ENCODE results near the gene CPNE5. TPM values are rescaled to one million over a fixed set of nuclear protein-coding genes. Genes with fewer than 3 reads are reported as not detected.
"Not testable (repeated sequence)": the region's sequence is repeated elsewhere in the genome, so short reads cannot be mapped to it uniquely, and the experiment has no call there.

Gene CPNE5
- polyA plus RNA-seq, 1 donor (not counting 4 experiments of a cell fraction or from before 2014, with no cell fraction given): 0.05 TPM

DNA sequence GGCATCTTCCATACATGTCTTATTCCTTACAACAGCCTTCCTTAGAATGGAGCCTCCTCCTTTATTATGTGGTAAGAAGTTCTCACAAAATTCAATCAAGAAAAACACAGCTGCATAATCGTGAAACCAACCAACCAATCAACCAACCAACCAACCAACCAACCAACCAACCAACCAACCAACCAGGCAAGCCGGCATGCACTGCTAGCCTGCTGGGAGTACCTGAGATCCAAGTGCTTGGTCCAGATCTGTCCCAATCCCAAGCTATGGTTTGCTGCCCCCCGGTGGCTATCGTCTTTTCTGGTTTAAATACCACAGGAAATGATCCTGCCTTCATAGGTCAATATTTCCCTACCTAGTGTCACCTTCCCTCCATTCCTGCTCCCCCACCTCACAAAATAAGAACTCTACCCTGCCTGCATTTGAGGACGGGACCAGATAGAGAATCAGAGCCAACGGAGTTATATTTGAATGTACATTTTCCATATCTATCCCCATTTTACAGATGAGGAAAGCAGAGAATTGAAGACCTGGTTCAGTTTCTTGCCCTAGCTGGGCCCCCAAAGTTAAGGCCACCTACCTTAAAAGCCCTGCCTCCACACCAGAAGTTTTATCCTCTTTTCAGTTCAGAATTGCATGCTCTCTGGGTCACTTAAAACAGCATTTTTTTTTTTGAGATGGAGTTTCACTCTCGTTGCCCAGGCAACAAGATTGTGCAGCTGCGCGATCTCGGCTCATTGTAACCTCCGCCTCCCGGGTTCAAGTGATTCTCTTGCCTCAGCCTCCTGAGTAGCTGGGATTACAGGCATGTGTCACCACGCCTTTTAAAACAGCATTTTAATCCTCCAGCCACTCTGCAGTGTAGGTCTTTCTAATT is 114.5 kb downstream of the CPNE5 start:
- Histone ChIP-seq H3K9me3 (ENCODE audit: control insufficient read depth, low read depth, low read length) (no peaks in the 10 kb centered on the region), H3K4me3 (ENCODE audit: control insufficient read depth in 2 of 3, extremely low read depth in 1 of 3, insufficient read depth in 2 of 3, low read depth in 1 of 3, low read length in 3 of 3) (no peak overlapping the region), H3K4me1 (ENCODE audit: control insufficient read depth, extremely low read depth, insufficient read depth, low read length) (peaks cover 13% of the 10 kb centered on the region), H4K20me1 (ENCODE audit: control insufficient read depth, extremely low read depth, insufficient read depth, low read length) (no peaks in the 10 kb centered on the region), H3K79me2 (ENCODE audit: control insufficient read depth, insufficient read depth, low read length) (no peaks in the 10 kb centered on the region), H3K27ac (ENCODE audit: control insufficient read depth, insufficient read depth, low read length) (no peak overlapping the region), H3K9me1 (ENCODE audit: control insufficient read depth, extremely low read depth, insufficient read depth, low read length) (no peaks in the 10 kb centered on the region), H3K9ac (ENCODE audit: control insufficient read depth, extremely low read depth, insufficient read depth, low read length) (no peak overlapping the region), H2AFZ (ENCODE audit: control insufficient read depth, low read length) (no peak overlapping the region), H3K36me3 (ENCODE audit: control insufficient read depth in 2 of 2, extremely low read depth in 1 of 2, insufficient read depth in 2 of 2, low read length in 2 of 2) (no peaks in the 10 kb centered on the region), H3K4me2 (ENCODE audit: control insufficient read depth, extremely low read depth, insufficient read depth, low read depth, low read length) (no peak overlapping the region), H3K27me3 (ENCODE audit: control insufficient read depth, extremely low read depth, insufficient read depth, low read length) (peaks cover 3% of the 10 kb centered on the region)
- FAIRE-seq: peak; percentile 71
- TF ChIP-seq, protein P1, sequence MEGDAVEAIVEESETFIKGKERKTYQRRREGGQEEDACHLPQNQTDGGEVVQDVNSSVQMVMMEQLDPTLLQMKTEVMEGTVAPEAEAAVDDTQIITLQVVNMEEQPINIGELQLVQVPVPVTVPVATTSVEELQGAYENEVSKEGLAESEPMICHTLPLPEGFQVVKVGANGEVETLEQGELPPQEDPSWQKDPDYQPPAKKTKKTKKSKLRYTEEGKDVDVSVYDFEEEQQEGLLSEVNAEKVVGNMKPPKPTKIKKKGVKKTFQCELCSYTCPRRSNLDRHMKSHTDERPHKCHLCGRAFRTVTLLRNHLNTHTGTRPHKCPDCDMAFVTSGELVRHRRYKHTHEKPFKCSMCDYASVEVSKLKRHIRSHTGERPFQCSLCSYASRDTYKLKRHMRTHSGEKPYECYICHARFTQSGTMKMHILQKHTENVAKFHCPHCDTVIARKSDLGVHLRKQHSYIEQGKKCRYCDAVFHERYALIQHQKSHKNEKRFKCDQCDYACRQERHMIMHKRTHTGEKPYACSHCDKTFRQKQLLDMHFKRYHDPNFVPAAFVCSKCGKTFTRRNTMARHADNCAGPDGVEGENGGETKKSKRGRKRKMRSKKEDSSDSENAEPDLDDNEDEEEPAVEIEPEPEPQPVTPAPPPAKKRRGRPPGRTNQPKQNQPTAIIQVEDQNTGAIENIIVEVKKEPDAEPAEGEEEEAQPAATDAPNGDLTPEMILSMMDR (optimal IDR thresholded peaks at IDR 0.05 in 1 of 3, IDR thresholded peaks at IDR 0.05 in 1 of 3, conservative IDR thresholded peaks at IDR 0.05 in 1 of 3; ENCODE audit: extremely low read depth in 1 of 3, insufficient read depth in 2 of 3, low read length in 3 of 3): peak; percentile 65 to 84 (median 70)
- TF ChIP-seq EZH2 (IDR thresholded peaks at IDR 0.05; ENCODE audit: low read length): no peak
- dilution Hi-C loops (cut with MboI; ENCODE audit: extremely low pct_ligation_motif_present, low sequenced_read_pairs): no loop called here
- no peak for DNase-seq (ENCODE audit: low read depth, low spot score)

GRCh38 chr6:36723992-36724391 is 115.3 kb downstream of the CPNE5 start:
- H3K4me2 ChIP-seq (ENCODE audit: control insufficient read depth, extremely low read depth, insufficient read depth, low read depth, low read length); H3K4me3 ChIP-seq (ENCODE audit: control insufficient read depth in 2 of 3, extremely low read depth in 1 of 3, insufficient read depth in 2 of 3, low read depth in 1 of 3, low read length in 3 of 3); H3K9me1 ChIP-seq (ENCODE audit: control insufficient read depth, extremely low read depth, insufficient read depth, low read length); H3K27me3 ChIP-seq (ENCODE audit: control insufficient read depth, extremely low read depth, insufficient read depth, low read length); H3K27ac ChIP-seq (ENCODE audit: control insufficient read depth, insufficient read depth, low read length); dilution Hi-C loops (cut with MboI; ENCODE audit: extremely low pct_ligation_motif_present, low sequenced_read_pairs); H2AFZ ChIP-seq (ENCODE audit: control insufficient read depth, low read length); H3K9me3 ChIP-seq (ENCODE audit: control insufficient read depth, low read depth, low read length); H3K36me3 ChIP-seq (ENCODE audit: control insufficient read depth in 2 of 2, extremely low read depth in 1 of 2, insufficient read depth in 2 of 2, low read length in 2 of 2); DNase-seq (ENCODE audit: low read depth, low spot score); FAIRE-seq; H3K9ac ChIP-seq (ENCODE audit: control insufficient read depth, extremely low read depth, insufficient read depth, low read length); H3K79me2 ChIP-seq (ENCODE audit: control insufficient read depth, insufficient read depth, low read length); H4K20me1 ChIP-seq (ENCODE audit: control insufficient read depth, extremely low read depth, insufficient read depth, low read length): not testable (repeated sequence)
- H3K4me1 ChIP-seq (ENCODE audit: control insufficient read depth, extremely low read depth, insufficient read depth, low read length): peaks cover 13% of the 10 kb centered on the region

Data from keratinocyte (primary cell).